GM19025 (cell line): ENCODE data around the gene LUZP1.
"Not testable (repeated sequence)": the region's sequence is repeated elsewhere in the genome, so short reads cannot be mapped to it uniquely, and the experiment has no call there.

Experiments used
- ATAC-seq: cut with Tn5 transposase; IDR thresholded peaks from one replicate; pipeline ENCODE4 v1.9.1; 2021; ENCODE audit warnings: mild to moderate bottlenecking, low read depth, moderate library complexity; ENCODE audit not compliant: unreplicated experiment

The LUZP1 gene

GRCh38 chr1:23168445-23169194 is at the start of gene LUZP1:
Gene LUZP1, minus strand, starts transcription at chr1:23168856.
- peak; percentile 60 for ATAC-seq

GRCh38 chr1:23217421-23218115 is 48.9 kb upstream of the LUZP1 start, which contains the start of gene HTR1D:
Gene HTR1D, minus strand, starts transcription at chr1:23217502. Its CDS starts 23,283 bp downstream, at chr1:23194219.
- ATAC-seq: no peak

GRCh38 chr1:23216771-23217420 is 48.2 kb upstream of the LUZP1 start:
- no peak for ATAC-seq

- no peak for ATAC-seq
Observed at GRCh38 chr1:23215751-23216449, 47.2 kb upstream of the LUZP1 start.

GRCh38 chr1:23215291-23215690 is 46.6 kb upstream of the LUZP1 start:
- ATAC-seq: no peak

- no peak for ATAC-seq
Observed at GRCh38 chr1:23214640-23215039, 46.0 kb upstream of the LUZP1 start.

- ATAC-seq: no peak
Observed at GRCh38 chr1:23211955-23212354, 43.3 kb upstream of the LUZP1 start.

GRCh38 chr1:23210963-23211362 is 42.3 kb upstream of the LUZP1 start:
- ATAC-seq: no peak

- no peak for ATAC-seq
Observed at GRCh38 chr1:23210351-23210785, 41.7 kb upstream of the LUZP1 start.

GRCh38 chr1:23209770-23210169 is 41.1 kb upstream of the LUZP1 start:
- ATAC-seq: no peak

GRCh38 chr1:23208527-23208926 is 39.9 kb upstream of the LUZP1 start:
- no peak for ATAC-seq

GRCh38 chr1:23207733-23208132 is 39.1 kb upstream of the LUZP1 start:
- not testable (repeated sequence) for ATAC-seq

- ATAC-seq: no peak
Observed at GRCh38 chr1:23202263-23202749, 33.6 kb upstream of the LUZP1 start.

- ATAC-seq: no peak
Observed at GRCh38 chr1:23200883-23201282, 32.2 kb upstream of the LUZP1 start.

GRCh38 chr1:23198373-23198772 is 29.7 kb upstream of the LUZP1 start:
- no peak for ATAC-seq

- ATAC-seq: no peak
Observed at GRCh38 chr1:23196627-23197328, 28.1 kb upstream of the LUZP1 start.

- no peak for ATAC-seq
Observed at GRCh38 chr1:23194119-23194984, 25.7 kb upstream of the LUZP1 start.

- no peak for ATAC-seq
Observed at GRCh38 chr1:23193391-23194118, 24.9 kb upstream of the LUZP1 start.
